Measurements from ENCODE around the gene METTL22. TPM values are rescaled to one million over a fixed set of nuclear protein-coding genes. Genes with fewer than 3 reads are reported as not detected.

METTL22 gene
- polyA plus RNA-seq, 2 of the 4 experiments (the other 2 are of a cell fraction) = 21.0 to 40.9 TPM

DNA sequence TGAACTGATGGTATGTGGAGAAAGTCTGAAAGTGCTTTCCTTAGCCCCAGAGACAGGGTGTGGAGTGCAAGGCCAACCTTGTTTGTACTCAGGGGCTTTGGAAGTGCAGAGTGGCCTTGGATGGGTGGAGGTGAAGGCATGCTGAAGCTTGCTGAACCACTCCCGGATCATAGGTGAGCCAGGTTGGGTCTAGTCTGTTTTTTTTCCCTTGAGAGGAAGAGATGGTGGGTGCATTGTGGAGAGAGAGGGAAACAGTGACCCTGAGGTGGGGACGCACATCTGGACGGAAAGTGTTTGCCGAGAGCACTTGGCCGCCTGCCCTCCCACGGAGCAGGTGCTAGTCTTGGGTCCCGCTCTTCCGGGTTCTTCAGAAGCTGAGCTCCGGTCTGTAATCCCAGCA, 65.4 kb downstream of the METTL22 start:
- FAIRE-seq (no peak), ATAC-seq (no peak), DNase-seq (ENCODE audit: low read depth in 1 of 2, low spot score in 1 of 2) (no peak)
- ChIA-PET CTCF (interaction anchor here (1.2 to 3.0 kb wide), 2 partner anchors 26 to 44 kb away, joined by 3 to 10 read pairs; no protein-coding TSS in a partner anchor), POLR2A (no interaction called here)
- no peak overlapping the region for H3K4me3 ChIP-seq
- H3K9me3 ChIP-seq = peaks cover 21% of the 10 kb centered on the region
- H3K27ac ChIP-seq = no peak overlapping the region
- H3K4me2 ChIP-seq = no peak overlapping the region
- TF ChIP-seq FOSB (CRISPR knock-in tag; IDR thresholded peaks at IDR 0.05) (no peak), RARB (CRISPR knock-in tag; IDR thresholded peaks at IDR 0.05) (no peak), ZSCAN20 (CRISPR knock-in tag; IDR thresholded peaks at IDR 0.05) (no peak), CHD4 (IDR thresholded peaks at IDR 0.05; ENCODE audit: borderline replicate concordance) (no peak), ESRRA (IDR thresholded peaks at IDR 0.05; ENCODE audit: borderline replicate concordance, low read length) (no peak), RFX5 (IDR thresholded peaks at IDR 0.05) (no peak), NFE2L2 (conservative IDR thresholded peaks at IDR 0.05; ENCODE audit: low read length) (no peak), EHMT2 (IDR thresholded peaks at IDR 0.05; ENCODE audit: low read depth) (no peak), ZNF302 (CRISPR knock-in tag; IDR thresholded peaks at IDR 0.05) (no peak), RAD21 (conservative IDR thresholded peaks at IDR 0.05 in 1 of 2, IDR thresholded peaks at IDR 0.05 in 1 of 2) (no peak), SREBF2 (IDR thresholded peaks at IDR 0.05) (no peak), MAZ (IDR thresholded peaks at IDR 0.05; ENCODE audit: borderline replicate concordance, low read depth, low read length) (no peak), MYC (IDR thresholded peaks at IDR 0.05; ENCODE audit: borderline replicate concordance, low read length) (no peak), TFCP2L1 (CRISPR knock-in tag; IDR thresholded peaks at IDR 0.05) (no peak)
- TF ChIP-seq, protein P1, sequence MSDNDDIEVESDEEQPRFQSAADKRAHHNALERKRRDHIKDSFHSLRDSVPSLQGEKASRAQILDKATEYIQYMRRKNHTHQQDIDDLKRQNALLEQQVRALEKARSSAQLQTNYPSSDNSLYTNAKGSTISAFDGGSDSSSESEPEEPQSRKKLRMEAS (IDR thresholded peaks at IDR 0.05) = no peak
- TF ChIP-seq, protein P2, sequence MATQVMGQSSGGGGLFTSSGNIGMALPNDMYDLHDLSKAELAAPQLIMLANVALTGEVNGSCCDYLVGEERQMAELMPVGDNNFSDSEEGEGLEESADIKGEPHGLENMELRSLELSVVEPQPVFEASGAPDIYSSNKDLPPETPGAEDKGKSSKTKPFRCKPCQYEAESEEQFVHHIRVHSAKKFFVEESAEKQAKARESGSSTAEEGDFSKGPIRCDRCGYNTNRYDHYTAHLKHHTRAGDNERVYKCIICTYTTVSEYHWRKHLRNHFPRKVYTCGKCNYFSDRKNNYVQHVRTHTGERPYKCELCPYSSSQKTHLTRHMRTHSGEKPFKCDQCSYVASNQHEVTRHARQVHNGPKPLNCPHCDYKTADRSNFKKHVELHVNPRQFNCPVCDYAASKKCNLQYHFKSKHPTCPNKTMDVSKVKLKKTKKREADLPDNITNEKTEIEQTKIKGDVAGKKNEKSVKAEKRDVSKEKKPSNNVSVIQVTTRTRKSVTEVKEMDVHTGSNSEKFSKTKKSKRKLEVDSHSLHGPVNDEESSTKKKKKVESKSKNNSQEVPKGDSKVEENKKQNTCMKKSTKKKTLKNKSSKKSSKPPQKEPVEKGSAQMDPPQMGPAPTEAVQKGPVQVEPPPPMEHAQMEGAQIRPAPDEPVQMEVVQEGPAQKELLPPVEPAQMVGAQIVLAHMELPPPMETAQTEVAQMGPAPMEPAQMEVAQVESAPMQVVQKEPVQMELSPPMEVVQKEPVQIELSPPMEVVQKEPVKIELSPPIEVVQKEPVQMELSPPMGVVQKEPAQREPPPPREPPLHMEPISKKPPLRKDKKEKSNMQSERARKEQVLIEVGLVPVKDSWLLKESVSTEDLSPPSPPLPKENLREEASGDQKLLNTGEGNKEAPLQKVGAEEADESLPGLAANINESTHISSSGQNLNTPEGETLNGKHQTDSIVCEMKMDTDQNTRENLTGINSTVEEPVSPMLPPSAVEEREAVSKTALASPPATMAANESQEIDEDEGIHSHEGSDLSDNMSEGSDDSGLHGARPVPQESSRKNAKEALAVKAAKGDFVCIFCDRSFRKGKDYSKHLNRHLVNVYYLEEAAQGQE (IDR thresholded peaks at IDR 0.05) = no peak
- TF ChIP-seq, protein P3, sequence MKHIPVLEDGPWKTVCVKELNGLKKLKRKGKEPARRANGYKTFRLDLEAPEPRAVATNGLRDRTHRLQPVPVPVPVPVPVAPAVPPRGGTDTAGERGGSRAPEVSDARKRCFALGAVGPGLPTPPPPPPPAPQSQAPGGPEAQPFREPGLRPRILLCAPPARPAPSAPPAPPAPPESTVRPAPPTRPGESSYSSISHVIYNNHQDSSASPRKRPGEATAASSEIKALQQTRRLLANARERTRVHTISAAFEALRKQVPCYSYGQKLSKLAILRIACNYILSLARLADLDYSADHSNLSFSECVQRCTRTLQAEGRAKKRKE (CRISPR knock-in tag; IDR thresholded peaks at IDR 0.05; ENCODE audit: low read depth) = no peak
- TF ChIP-seq, protein P4, sequence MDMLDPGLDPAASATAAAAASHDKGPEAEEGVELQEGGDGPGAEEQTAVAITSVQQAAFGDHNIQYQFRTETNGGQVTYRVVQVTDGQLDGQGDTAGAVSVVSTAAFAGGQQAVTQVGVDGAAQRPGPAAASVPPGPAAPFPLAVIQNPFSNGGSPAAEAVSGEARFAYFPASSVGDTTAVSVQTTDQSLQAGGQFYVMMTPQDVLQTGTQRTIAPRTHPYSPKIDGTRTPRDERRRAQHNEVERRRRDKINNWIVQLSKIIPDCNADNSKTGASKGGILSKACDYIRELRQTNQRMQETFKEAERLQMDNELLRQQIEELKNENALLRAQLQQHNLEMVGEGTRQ (IDR thresholded peaks at IDR 0.05) = no peak
- no peaks in the 10 kb centered on the region for H3K4me1 ChIP-seq
- 83% methylated on average over 9 of the region's 9 CpGs for WGBS (ENCODE audit: missing lambda C conversion rate)

DNA sequence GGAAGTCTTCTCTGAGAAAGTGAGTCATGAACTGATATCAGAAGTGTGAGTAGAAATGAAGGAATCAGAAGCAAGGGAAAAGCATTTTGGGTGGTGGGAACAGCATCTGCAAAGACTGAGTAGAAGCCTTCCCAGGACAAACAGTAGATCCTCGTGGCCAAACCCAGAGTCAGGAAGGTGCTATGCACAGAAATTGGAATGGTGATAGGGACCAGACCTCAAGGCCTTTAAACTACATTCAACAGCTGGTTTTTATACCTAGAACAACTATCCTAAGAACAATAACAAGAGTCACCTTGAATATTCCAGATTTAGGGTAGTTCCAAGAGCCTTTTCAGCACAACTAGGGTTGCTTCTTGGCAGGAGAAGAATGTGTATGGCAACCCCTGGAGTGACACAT, 68.2 kb downstream of the METTL22 start:
- no peak overlapping the region for H3K4me3 ChIP-seq
- H3K9me3 ChIP-seq = peaks cover 21% of the 10 kb centered on the region
- no peak for TF ChIP-seq MAZ (IDR thresholded peaks at IDR 0.05; ENCODE audit: borderline replicate concordance, low read depth, low read length)
- TF ChIP-seq, protein P4 (IDR thresholded peaks at IDR 0.05) = no peak
- H3K4me2 ChIP-seq = no peak overlapping the region
- FAIRE-seq = no peak
- WGBS (ENCODE audit: missing lambda C conversion rate) = 0% methylated on average over 1 of the region's 1 CpG
- H3K4me1 ChIP-seq = no peaks in the 10 kb centered on the region
- no peak for DNase-seq (ENCODE audit: low read depth in 1 of 2, low spot score in 1 of 2)
- no peak for ATAC-seq
- no peak overlapping the region for H3K27ac ChIP-seq
- CTCF ChIA-PET = interaction anchor here (1.1 kb wide), 1 partner anchor 75 kb away, joined by 3 read pairs; no protein-coding TSS in a partner anchor
- POLR2A ChIA-PET = no interaction called here

Data from A549 (cell line).